CD4-positive, alpha-beta T cell treated with Interleukin-17A for 4 hours (primary cell): ENCODE measurements around the gene DSCAML1.

Experiments
- DNase-seq: peaks from one replicate; pipeline ENCODE4 v3.0.0-alpha.2; 2020; ENCODE audit warnings: mixed read lengths

DSCAML1 gene

DNA sequence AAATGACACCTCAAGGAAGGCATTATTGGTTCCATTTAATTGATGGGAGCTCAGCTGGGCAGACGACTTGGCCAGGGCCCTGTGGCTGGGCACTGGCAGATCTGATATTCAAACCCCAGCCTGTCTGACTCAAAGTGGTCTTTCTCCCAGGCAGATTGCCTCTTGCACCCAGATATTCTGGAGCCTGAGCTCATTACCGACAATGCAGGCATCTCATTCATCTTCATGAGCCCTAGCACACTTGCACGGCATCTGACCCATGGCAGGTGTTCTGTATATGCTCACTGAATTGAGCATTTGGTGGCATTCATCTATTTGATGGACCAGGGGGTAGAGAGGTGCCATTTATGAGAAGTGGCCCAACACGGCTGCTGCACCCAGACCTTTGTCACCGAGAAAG lies 193.1 kb downstream of the DSCAML1 start:
- DNase-seq, result no peak

DNA sequence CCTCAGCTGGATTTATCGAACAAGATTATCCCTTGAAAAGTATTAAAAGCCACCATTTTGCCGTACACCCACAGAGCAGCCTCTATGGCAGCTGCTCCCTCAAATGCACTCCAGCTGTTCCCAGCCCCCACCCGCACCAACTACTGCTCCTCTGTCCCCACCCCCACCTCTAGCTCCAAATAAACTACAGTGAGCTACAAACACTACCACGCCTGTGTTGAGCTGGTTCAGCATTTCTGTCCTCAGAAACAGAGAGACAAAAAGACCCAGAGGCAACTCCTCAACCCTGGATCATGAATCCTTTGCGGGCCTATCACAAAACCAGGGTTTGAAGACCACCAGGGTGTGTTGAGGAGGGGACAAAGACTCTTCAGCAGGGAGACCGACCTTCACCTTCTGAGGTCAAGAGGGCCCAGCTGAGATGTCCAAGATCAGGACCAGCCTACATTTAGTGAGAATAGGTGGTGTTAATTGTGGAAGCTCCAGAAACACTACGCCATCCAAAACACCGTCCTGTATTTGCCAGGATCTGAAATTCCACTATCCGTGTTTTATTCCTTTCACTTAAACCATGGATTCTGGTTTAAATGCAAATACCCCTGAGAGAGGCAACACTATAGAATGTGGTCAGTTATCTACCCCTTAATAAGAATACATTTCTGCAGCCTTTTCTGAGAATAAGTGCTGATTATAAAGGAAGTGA lies 195.9 kb downstream of the DSCAML1 start:
- no peak for DNase-seq

GRCh38 chr11:117600234-117600783 lies 196.7 kb downstream of the DSCAML1 start:
- DNase-seq, result no peak

DNA sequence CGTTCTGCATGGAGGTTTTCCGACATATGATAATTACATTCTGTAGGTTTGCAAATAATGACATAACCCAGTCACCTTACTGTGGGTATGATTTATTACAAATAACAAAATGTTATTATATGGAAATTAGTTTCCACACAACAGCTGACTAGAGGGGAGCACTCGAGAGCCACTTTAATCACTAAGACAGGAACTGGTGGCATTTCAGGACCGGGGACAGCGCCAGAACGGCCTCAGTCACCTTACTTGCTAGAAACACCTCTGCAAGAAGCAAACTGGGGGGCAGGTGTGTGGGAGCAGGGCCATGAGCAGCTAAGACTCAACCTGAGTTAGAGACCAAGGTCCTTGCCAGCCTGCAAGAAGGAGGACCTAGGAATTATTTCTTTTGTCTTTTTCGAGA lies 199.9 kb downstream of the DSCAML1 start:
- DNase-seq, result peak; percentile 21

DNA sequence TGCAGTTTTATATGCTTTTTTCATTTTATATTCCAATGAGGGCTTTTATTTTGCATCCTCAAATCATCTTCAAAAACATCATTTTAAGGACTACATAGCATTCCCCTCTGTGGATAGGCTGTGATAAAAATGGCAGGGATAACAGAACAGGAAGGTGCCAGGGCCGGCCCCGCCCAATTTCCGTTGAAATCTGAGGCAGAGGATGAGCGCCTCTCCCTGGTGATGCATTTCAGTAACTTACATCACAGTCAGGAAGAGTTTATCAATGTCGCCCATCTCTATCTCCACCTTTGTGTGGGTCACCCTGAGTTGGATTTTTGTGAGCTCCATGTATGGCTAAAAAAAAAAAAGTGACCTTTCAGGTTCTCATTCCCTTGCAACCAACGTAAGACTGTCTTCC lies 201.6 kb downstream of the DSCAML1 start:
- no peak for DNase-seq

GRCh38 chr11:117594721-117595120 lies 202.3 kb downstream of the DSCAML1 start:
- DNase-seq, result no peak

GRCh38 chr11:117593065-117593464 lies 204.0 kb downstream of the DSCAML1 start:
- no peak for DNase-seq

- no peak for DNase-seq
These were observed 205.5 kb downstream of the DSCAML1 start for GRCh38 chr11:117591316-117592039.

GRCh38 chr11:117589063-117589462 lies 208.0 kb downstream of the DSCAML1 start:
- DNase-seq, result no peak

DNA sequence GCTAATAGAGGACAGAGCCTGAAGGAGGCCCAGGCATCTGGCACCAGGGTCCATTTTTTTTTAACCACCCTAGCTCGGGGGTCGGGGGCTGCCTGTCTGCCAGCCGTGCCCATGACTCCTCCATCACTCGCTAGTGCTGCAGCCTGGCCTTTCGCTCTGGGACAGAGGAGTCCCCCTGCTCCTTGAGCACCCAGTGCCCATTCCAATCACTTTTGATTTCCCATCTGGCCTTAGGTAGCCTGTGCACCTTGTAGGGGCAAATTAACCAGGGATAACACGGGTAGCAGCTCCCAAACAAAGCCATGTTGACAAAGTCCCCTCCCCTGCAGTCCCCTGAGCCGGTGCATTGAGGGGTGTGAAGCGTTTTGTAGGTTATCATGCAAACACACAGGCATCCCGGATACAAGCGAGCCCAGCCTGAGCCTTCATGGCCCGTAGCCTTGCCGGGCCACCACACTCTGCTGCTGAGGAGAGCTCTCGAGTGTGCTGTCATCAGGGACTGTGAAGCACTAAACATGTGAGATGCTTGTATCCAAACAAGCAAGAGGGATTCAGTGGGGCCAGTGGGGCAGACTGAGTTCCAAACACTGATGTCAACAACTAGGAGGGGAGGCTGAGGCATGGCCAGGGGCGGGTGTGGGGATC lies 208.7 kb downstream of the DSCAML1 start:
- DNase-seq, result no peak

GRCh38 chr11:117587416-117587815 lies 209.6 kb downstream of the DSCAML1 start:
- no peak for DNase-seq

- no peak for DNase-seq
These were observed 210.6 kb downstream of the DSCAML1 start for GRCh38 chr11:117586392-117586791.

DNA sequence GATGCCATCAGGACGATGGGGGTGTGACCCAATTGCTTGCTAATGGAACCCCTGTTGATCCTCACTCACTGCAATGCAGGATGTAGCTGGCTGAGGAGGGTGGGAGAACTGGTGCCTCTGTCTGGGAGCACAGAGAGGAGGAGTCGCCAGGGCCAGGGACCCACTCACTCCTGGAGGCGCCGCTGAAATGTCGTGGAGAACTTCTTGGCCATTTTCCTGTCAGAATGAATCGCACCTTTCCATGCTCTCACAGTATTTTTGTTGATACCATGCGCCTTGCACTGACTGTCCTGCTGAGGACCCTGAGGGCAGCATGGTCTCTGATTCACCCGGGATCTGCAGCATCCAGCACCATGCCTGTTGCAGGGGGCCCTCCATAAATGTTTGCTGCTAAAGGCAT lies 211.4 kb downstream of the DSCAML1 start:
- no peak for DNase-seq

- no peak for DNase-seq
These were observed 212.8 kb downstream of the DSCAML1 start for GRCh38 chr11:117584056-117584830.

DNA sequence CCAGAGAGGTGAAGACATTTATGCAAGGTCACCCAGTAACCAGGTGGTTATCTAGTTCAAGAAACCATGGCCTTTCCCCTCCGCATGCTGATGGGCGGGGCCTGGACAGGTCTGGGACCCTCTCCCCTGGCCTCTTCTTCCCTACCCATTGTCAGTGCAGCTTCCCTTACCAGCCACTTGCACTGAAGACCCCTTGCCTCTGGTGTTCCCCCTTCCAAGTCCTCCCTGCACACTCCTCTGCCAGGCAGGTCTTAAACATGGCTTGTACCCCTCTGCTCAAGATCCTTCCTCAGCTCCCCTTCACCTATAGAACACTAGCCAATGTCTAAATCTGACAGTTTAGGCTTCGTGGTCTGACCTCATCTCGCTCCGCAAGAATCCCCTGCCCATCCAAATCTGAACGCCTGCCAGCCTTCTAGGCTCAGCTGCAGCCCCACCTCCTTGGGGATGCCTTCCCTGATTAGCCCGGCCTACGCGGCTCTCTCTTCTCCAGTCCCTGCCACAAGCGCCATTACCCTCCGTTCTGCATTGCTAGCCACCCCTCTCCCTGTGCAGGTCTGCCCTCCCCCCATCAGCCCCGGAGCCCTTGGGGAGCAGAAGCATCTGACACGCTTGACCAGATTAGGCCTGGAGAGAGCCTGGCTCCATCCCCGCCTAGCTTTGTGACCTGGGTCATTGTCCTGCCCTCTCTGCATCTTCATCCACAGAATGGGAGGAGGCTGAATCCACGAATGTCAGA lies 213.8 kb downstream of the DSCAML1 start:
- no peak for DNase-seq

DNA sequence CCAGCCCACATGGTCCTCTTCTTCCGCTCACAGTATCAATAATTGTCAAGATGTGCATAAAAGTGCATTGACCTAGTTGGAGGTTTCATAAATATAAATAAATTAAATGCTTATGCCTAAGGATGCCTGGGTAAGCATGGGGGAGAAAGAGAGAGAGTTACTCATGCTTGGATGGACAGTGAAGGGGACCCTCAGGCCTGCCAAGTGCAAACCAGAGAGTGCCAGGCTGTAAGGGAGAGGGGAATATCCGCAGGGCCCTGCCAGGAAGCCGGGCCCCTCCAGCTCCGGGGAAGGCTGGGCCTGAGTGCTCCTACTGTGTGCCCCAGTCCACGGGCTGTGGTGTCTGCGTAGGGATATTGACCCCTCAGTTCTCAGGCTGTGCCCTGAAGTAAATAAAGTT lies 214.6 kb downstream of the DSCAML1 start:
- no peak for DNase-seq

DNA sequence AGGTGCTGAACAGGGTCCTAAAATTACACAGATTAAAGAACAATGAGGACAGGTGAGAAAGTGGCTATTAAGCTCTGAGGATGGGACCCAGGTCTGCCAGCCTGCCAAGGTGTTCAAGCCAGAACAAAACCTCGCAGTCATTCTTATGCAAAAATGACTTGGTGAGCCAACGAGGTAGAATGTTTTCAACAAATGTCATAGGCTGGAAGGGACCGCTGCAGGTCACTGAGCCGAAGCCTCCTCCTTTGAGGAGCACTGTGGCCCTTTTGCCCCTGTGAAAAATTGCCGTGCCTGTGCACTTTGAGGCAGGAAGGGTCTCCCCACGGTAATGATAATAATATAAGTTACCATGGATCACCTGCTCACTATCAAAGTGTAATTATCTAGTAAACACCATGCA lies 216.2 kb downstream of the DSCAML1 start:
- DNase-seq, result no peak

- no peak for DNase-seq
These were observed 217.9 kb downstream of the DSCAML1 start for GRCh38 chr11:117579161-117579560.

DNA sequence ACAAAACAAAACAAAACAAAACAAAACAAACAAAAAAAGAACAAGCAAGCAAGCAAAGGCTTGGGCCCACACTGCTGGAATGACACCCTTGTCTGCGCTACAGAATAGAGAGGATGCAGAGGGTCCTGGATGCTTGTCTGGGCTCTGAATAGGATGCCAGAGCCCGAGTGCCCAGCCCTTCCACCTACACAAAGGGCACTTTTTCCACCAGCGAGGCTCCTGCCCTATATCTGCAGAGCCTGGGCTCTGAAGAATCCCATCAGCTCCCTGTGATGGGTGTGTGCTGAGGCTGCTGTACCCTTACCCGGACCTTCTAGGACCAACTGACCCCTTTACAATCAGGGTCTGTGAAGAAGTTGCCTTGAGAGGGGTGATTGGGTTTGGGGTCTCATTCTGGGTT lies 221.2 kb downstream of the DSCAML1 start:
- DNase-seq, result no peak

DNA sequence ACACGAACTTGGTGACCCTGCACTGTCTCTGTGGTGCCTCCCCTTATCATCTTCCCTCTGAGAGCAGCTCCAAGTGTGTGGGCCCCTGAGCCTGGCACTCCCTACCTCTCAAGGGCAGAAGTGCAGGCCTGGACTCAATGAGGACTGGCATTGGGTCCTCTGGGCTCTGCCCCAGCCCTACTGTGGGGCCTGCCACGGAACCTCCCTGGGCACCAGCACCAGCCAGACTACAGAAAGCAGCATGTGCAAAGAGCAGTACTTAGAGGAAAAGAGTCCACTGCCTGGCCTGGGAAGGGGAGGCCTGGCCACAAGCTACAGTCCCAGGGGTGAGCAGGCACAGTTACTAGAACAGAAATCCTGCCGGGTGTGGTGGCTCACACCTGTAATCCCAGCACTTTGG lies 222.5 kb downstream of the DSCAML1 start:
- no peak for DNase-seq

DNA sequence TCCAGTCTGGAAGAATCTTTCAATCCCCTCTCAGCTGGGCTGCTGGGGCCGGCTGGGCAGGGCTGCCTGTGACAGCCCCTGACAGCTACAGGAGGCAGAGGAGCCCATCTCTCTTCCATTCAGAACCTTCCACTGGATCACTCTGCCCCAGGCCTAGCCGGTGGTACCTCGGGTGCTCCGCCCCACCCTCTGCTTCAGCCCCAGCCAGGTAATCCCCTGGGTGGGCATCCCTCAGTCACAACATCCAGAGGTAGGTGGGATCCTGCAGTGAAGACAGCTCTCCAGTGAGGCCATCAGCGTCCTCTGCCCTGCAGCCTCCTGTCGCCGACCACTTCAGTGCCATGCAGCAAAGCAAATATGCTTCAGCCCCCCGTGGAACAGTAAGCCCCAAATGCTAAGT lies 223.7 kb downstream of the DSCAML1 start:
- DNase-seq, result no peak

GRCh38 chr11:117572671-117573070 lies 224.3 kb downstream of the DSCAML1 start:
- DNase-seq, result no peak
